ENCODE results near the gene ARHGEF28.

Gene ARHGEF28

GRCh38 chr5:73987915-73988314 is 361.9 kb downstream of the ARHGEF28 start:
- TF ChIP-seq FOXP2 (optimal IDR thresholded peaks at IDR 0.05; ENCODE audit: borderline replicate concordance, extremely low read depth, extremely low read length, insufficient read depth) (no peak), POLR2AphosphoS5 (IDR thresholded peaks at IDR 0.05; ENCODE audit: low read depth, low read length) (no peak), TAF1 (IDR thresholded peaks at IDR 0.05; ENCODE audit: borderline replicate concordance, insufficient read depth, low read length) (no peak), REST (IDR thresholded peaks at IDR 0.05; ENCODE audit: insufficient read depth in 1 of 2, low read depth in 2 of 2, low read length in 2 of 2) (no peak), SIN3A (IDR thresholded peaks at IDR 0.05; ENCODE audit: borderline replicate concordance, insufficient read depth, low read length) (no peak)

- no peak for TF ChIP-seq REST (IDR thresholded peaks at IDR 0.05; ENCODE audit: insufficient read depth in 1 of 2, low read depth in 2 of 2, low read length in 2 of 2)
- no peak for TF ChIP-seq POLR2AphosphoS5 (IDR thresholded peaks at IDR 0.05; ENCODE audit: low read depth, low read length)
- no peak for TF ChIP-seq FOXP2 (optimal IDR thresholded peaks at IDR 0.05; ENCODE audit: borderline replicate concordance, extremely low read depth, extremely low read length, insufficient read depth)
- TF ChIP-seq TAF1 (IDR thresholded peaks at IDR 0.05; ENCODE audit: borderline replicate concordance, insufficient read depth, low read length), result no peak
- no peak for TF ChIP-seq SIN3A (IDR thresholded peaks at IDR 0.05; ENCODE audit: borderline replicate concordance, insufficient read depth, low read length)
These were observed 364.0 kb downstream of the ARHGEF28 start for GRCh38 chr5:73989956-73990355.
